ENCODE measurements around the gene PPFIA1. TPM values are rescaled to one million over a fixed set of nuclear protein-coding genes. Genes with fewer than 3 reads are reported as not detected.

Gene PPFIA1
- total and polyA plus RNA-seq, 10 of the 15 experiments (the other 5 are each of a cell fraction or from before 2014, with no cell fraction given): 5.2 to 26.2 (median 15.8) TPM

DNA sequence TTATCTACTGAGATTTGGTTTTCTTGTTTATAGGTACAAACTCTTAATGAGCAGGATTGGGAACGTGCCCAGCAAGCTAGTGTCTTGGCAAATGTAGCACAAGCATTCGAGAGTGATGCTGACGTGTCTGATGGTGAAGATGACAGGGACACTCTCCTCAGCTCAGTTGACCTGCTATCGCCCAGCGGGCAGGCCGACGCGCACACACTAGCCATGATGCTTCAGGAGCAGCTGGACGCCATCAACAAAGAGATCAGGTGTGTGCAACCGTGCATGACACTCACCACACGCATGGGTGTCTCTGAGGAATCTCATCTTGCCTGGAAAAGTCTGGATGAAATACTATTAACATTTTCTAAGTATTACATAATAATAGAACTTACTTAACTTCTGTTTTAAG, 73.1 kb downstream of the PPFIA1 start:
- no peak for FAIRE-seq
- in situ Hi-C loops (cut with MboI): no loop called here

DNA sequence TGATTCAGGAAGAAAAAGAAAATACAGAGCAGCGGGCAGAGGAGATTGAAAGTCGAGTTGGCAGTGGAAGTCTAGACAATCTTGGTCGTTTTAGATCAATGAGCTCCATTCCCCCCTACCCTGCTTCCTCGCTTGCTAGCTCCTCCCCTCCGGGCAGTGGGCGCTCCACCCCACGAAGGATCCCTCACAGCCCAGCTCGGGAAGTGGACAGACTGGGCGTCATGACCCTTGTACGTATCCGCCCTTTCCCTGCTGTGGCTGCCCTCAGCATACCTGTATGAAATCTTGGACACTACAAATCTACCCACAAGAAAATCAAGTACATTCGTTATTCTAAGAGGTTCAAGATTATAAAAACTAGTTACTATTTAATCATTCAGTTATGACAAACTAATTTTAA, 77.7 kb downstream of the PPFIA1 start:
- no peaks in the 10 kb centered on the region for H4K20me1 ChIP-seq (ENCODE audit: control insufficient read depth, insufficient read depth)
- ATAC-seq (no peak), DNase-seq (ENCODE audit: low read depth, low spot score) (no peak), FAIRE-seq (no peak)
- H3K27ac ChIP-seq (ENCODE audit: control insufficient read depth, insufficient read depth): no peak overlapping the region
- 90% methylated on average over 12 of the region's 12 CpGs for WGBS (ENCODE audit: insufficient coverage, insufficient replicate concordance, low lambda C conversion rate, missing lambda C conversion rate)
- intact Hi-C loops (cut with micrococcal nuclease; ENCODE audit: unreplicated experiment): no loop called here
- no peak overlapping the region for H3K9ac ChIP-seq (ENCODE audit: control insufficient read depth, insufficient read depth, low read length)
- no peak overlapping the region for H2AFZ ChIP-seq (ENCODE audit: control insufficient read depth, low read depth, low read length)
- RAD21 ChIA-PET (ENCODE audit: unreplicated experiment): no interaction called here
- SMC1A ChIA-PET (ENCODE audit: uncharacterized antibody, unreplicated experiment): no interaction called here
- in situ Hi-C loops (cut with MboI): no loop called here
- H3K9me3 ChIP-seq (replicated peaks; ENCODE audit: control insufficient read depth, insufficient read depth, low read length): no peaks in the 10 kb centered on the region
- POLR2A ChIA-PET: no interaction called here
- no peak overlapping the region for H3K4me3 ChIP-seq
- CTCF ChIA-PET: no interaction called here
- no peaks in the 10 kb centered on the region for H3K27me3 ChIP-seq (replicated peaks in 1 of 2; ENCODE audit: control insufficient read depth in 2 of 2, insufficient read depth in 2 of 2, low read length in 1 of 2)
- H3K4me2 ChIP-seq (ENCODE audit: control insufficient read depth, insufficient read depth): no peak overlapping the region
- H3K79me2 ChIP-seq (ENCODE audit: control insufficient read depth, insufficient read depth, low read length): no peaks in the 10 kb centered on the region
- peaks cover 13 to 26% of the 10 kb centered on the region in 2 experiments for H3K36me3 ChIP-seq (ENCODE audit: control insufficient read depth in 2 of 2, insufficient read depth in 2 of 2, low read length in 1 of 2)
- H3K4me1 ChIP-seq (ENCODE audit: control insufficient read depth, insufficient read depth, low read length): no peaks in the 10 kb centered on the region
- no TSS peak for BruUV-seq (replicated peaks)
- no peak for TF ChIP-seq POLR2AphosphoS5 (IDR thresholded peaks at IDR 0.05; ENCODE audit: low read length)
- no peak for TF ChIP-seq SMC3 (IDR thresholded peaks at IDR 0.05; ENCODE audit: borderline replicate concordance, low read length)
- no peak for TF ChIP-seq POLR2AphosphoS2 (IDR thresholded peaks at IDR 0.05; ENCODE audit: low read depth, low read length)
- no peak for TF ChIP-seq ETV6 (conservative IDR thresholded peaks at IDR 0.05 in 1 of 2, IDR thresholded peaks at IDR 0.05 in 1 of 2; ENCODE audit: borderline replicate concordance in 1 of 2, low read depth in 1 of 2)
- TF ChIP-seq, protein P1, sequence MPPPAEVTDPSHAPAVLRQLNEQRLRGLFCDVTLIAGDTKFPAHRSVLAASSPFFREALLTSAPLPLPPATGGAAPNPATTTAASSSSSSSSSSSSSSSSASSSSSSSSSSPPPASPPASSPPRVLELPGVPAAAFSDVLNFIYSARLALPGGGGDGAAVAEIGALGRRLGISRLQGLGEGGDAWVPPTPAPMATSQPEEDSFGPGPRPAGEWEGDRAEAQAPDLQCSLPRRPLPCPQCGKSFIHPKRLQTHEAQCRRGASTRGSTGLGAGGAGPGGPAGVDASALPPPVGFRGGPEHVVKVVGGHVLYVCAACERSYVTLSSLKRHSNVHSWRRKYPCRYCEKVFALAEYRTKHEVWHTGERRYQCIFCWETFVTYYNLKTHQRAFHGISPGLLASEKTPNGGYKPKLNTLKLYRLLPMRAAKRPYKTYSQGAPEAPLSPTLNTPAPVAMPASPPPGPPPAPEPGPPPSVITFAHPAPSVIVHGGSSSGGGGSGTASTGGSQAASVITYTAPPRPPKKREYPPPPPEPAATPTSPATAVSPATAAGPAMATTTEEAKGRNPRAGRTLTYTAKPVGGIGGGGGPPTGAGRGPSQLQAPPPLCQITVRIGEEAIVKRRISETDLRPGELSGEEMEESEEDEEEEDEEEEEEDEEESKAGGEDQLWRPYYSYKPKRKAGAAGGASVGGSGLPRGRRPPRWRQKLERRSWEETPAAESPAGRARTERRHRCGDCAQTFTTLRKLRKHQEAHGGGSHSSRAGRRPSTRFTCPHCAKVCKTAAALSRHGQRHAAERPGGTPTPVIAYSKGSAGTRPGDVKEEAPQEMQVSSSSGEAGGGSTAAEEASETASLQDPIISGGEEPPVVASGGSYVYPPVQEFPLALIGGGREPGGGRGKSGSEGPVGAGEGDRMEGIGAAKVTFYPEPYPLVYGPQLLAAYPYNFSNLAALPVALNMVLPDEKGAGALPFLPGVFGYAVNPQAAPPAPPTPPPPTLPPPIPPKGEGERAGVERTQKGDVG (CRISPR knock-in tag; IDR thresholded peaks at IDR 0.05): no peak
- TF ChIP-seq, protein P2, sequence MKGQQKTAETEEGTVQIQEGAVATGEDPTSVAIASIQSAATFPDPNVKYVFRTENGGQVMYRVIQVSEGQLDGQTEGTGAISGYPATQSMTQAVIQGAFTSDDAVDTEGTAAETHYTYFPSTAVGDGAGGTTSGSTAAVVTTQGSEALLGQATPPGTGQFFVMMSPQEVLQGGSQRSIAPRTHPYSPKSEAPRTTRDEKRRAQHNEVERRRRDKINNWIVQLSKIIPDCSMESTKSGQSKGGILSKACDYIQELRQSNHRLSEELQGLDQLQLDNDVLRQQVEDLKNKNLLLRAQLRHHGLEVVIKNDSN (IDR thresholded peaks at IDR 0.05; ENCODE audit: borderline replicate concordance, extremely low read length, insufficient read depth, low read depth, low read length): no peak
- TF ChIP-seq DPF2 (IDR thresholded peaks at IDR 0.05): no peak

More for the DNA sequence above, 73.1 kb downstream of the PPFIA1 start:
- H3K9me3 ChIP-seq (replicated peaks; ENCODE audit: control insufficient read depth, insufficient read depth, low read length): no peaks in the 10 kb centered on the region
- no peak for DNase-seq (ENCODE audit: low read depth, low spot score)
- H3K4me1 ChIP-seq (ENCODE audit: control insufficient read depth, insufficient read depth, low read length): no peaks in the 10 kb centered on the region
- ATAC-seq: no peak
- intact Hi-C loops (cut with micrococcal nuclease; ENCODE audit: unreplicated experiment): no loop called here
- no TSS peak for BruUV-seq (replicated peaks)
- H3K9ac ChIP-seq (ENCODE audit: control insufficient read depth, insufficient read depth, low read length): no peak overlapping the region
- ChIA-PET POLR2A (no interaction called here), SMC1A (ENCODE audit: uncharacterized antibody, unreplicated experiment) (no interaction called here), RAD21 (ENCODE audit: unreplicated experiment) (no interaction called here), CTCF (no interaction called here)
- no peak overlapping the region for H3K4me2 ChIP-seq (ENCODE audit: control insufficient read depth, insufficient read depth)
- peaks cover 21 to 24% of the 10 kb centered on the region in 2 experiments for H3K36me3 ChIP-seq (ENCODE audit: control insufficient read depth in 2 of 2, insufficient read depth in 2 of 2, low read length in 1 of 2)
- 98% methylated on average over 11 of the region's 11 CpGs for WGBS (ENCODE audit: insufficient coverage, insufficient replicate concordance, low lambda C conversion rate, missing lambda C conversion rate)
- H4K20me1 ChIP-seq (ENCODE audit: control insufficient read depth, insufficient read depth): no peaks in the 10 kb centered on the region
- no peak overlapping the region for H3K4me3 ChIP-seq
- TF ChIP-seq CHD2 (IDR thresholded peaks at IDR 0.05; ENCODE audit: borderline replicate concordance, low read depth, low read length) (no peak), CBFB (IDR thresholded peaks at IDR 0.05; ENCODE audit: low read depth) (no peak), SIN3A (IDR thresholded peaks at IDR 0.05; ENCODE audit: low read depth, low read length) (no peak), NR2C2 (IDR thresholded peaks at IDR 0.05; ENCODE audit: borderline replicate concordance, control insufficient read depth, insufficient read length, low read depth) (no peak), SMARCA5 (IDR thresholded peaks at IDR 0.05) (no peak), SMAD5 (IDR thresholded peaks at IDR 0.05; ENCODE audit: low read depth) (no peak), CHD1 (IDR thresholded peaks at IDR 0.05; ENCODE audit: low read depth, low read length) (no peak), YY1 (IDR thresholded peaks at IDR 0.05; ENCODE audit: low read depth, low read length) (no peak), MTA2 (IDR thresholded peaks at IDR 0.05; ENCODE audit: low read depth) (no peak), ESRRA (IDR thresholded peaks at IDR 0.05; ENCODE audit: low read length) (no peak), ZZZ3 (IDR thresholded peaks at IDR 0.05; ENCODE audit: control insufficient read depth, insufficient read length, low read depth) (no peak)
- TF ChIP-seq, protein P3, sequence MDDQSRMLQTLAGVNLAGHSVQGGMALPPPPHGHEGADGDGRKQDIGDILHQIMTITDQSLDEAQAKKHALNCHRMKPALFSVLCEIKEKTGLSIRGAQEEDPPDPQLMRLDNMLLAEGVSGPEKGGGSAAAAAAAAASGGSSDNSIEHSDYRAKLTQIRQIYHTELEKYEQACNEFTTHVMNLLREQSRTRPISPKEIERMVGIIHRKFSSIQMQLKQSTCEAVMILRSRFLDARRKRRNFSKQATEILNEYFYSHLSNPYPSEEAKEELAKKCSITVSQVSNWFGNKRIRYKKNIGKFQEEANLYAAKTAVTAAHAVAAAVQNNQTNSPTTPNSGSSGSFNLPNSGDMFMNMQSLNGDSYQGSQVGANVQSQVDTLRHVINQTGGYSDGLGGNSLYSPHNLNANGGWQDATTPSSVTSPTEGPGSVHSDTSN (IDR thresholded peaks at IDR 0.05; ENCODE audit: insufficient replicate concordance, low read depth, low read length): no peak
- no peaks in the 10 kb centered on the region for H3K27me3 ChIP-seq (replicated peaks in 1 of 2; ENCODE audit: control insufficient read depth in 2 of 2, insufficient read depth in 2 of 2, low read length in 1 of 2)
- H3K27ac ChIP-seq (ENCODE audit: control insufficient read depth, insufficient read depth): no peak overlapping the region
- no peaks in the 10 kb centered on the region for H3K79me2 ChIP-seq (ENCODE audit: control insufficient read depth, insufficient read depth, low read length)
- H2AFZ ChIP-seq (ENCODE audit: control insufficient read depth, low read depth, low read length): no peak overlapping the region

All from GM12878 (cell line).